T-helper 22 cell (primary cell): ENCODE results near the gene ITCH.
"Not testable (repeated sequence)": the region's sequence is repeated elsewhere in the genome, so short reads cannot be mapped to it uniquely, and the experiment has no call there.

Experiments
- DNase-seq: peaks from one replicate; pipeline ENCODE4 v3.0.0-alpha.2; 2020; ENCODE audit warnings: low read depth

Gene ITCH

DNA sequence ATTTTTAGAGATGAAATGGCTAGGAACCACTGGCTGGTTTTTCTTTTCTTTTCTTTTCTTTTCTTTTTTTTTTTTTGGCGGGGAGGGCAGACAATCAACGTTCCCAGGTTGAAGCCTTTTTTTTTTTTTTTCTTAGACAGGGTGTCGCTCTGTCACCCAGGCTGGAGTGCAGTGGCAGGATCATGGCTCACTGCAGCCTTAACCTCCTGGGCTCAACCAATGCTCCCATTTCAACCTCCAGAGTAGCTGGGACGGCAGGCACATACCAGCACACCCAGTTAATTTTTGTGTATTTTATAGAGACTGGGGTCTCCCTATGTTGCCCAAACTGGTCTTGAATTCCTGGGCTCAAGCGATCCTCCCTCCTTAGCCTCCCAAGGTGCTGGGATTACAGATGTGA is 18.8 kb upstream of the ITCH start:
- DNase-seq, result no peak

DNA sequence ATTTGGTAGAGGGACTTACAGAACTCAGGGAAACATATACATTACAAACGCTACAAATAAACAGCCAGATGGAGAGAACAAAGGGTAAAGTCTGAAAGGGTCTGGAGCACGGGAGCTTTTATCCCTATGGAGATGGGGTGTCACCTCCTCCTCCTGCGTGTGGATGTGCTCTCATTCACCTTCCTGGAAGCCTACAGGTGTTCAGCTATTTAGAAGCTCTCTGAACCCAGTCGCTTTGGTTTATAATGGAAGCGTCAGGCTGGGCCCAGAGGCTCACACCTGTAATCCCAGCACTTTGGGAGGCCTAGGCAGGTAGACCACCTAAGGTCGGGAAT is 17.7 kb upstream of the ITCH start:
- DNase-seq, result no peak

DNA sequence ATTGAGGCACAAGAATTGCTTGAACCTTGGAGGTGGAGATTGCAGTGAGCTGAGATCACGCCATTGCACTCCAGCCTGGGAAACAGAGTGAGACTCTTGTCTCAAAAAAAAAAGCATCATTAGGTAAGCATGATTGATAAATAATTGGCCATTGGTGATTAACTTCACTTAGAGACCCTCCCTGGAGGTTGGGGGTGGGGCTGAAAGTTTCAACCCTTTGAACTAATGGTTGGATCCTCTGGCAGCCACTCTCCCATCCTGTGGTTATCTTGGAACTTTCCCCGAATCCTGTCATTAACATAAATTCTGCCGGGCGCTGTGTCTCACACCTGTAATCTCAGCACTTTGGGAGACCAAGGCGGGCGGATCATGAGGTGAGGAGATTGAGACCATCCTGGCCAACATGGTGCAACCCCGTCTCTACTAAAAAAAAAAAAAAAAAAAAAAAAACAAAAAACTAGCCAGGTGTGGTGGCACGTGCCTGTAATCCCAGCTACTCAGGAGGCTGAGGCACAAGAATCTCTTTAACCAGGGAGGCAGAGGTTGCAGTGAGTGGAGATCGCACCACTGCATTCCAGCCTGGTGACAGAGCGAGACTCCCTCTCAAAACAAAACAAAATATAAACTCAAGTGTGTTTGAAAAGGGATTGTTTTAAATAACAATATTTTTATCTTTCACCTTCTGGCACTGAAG is 17.1 kb upstream of the ITCH start:
- DNase-seq, result not testable (repeated sequence)

DNA sequence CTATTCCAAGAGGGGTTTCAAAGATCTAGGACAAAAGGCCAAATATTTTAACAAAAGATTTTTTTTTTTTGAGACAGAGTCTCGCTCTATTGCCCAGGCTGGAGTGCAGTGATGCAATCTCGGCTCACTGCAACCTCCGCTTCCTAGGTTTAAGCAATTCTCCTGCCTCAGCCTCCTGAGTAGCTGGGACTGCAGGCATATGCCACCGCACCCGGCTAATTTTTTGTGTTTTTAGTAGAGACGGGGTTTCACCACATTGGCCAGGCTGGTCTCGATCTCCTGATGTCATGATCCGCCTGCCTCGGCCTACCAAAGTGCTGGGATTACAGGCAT is 16.6 kb upstream of the ITCH start:
- DNase-seq, result not testable (repeated sequence)

DNA sequence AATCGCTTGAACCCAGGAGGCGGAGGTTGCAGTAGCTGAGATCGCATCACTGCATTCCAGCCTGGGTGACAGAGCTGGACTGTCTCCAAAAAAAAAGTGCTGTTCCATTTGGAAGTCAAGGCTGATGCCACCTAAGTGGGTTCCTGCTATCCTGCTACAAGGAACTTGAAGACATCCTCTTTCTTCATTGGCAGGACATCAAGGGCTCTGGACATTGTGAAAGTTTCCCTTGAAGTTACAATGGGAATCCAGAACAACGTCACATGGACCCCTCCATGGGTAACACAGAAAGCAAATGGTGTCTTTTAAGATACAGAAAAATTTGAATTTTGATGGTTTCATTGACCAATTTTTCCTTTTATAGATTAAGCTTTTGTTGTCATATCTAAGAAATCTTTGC is 15.5 kb upstream of the ITCH start:
- DNase-seq, result no peak

DNA sequence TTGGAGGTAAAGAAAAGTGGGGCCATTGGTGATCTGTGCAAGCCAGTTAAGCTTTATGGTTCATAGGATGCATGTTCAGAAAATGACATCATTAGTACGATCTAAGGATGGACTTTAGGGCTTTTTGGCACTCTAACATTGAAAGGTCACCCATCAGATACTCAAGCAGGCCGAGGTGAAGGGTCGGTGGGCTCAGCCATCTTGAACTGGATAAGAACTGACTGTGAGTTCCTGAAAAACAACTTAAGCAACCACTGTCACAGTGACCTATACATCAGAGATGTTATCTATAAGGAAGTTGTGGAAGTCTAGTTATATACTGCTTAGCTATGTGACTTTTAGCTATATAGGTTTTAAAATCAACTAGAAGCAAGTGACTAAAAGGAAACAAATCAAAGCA is 13.0 kb upstream of the ITCH start:
- no peak for DNase-seq

DNA sequence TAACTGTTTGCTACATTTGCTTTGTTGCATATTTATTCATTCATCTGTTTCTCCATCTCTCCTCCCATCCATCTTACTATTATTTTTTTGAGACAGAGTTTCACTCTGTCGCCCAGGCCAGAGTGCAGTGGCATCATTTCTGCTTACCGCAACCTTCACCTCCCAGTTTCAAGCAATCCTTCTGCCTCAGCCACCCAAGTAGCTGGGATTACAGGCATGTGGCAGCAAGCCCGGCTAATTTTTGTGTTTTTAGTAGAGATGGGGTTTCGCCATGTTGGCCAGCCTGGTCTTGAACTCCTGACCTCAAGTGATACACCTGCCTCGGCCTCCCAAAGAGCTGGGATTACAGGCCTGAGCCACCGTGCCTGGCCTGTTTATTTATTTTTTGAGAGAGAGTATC is 9.6 kb upstream of the ITCH start:
- not testable (repeated sequence) for DNase-seq

DNA sequence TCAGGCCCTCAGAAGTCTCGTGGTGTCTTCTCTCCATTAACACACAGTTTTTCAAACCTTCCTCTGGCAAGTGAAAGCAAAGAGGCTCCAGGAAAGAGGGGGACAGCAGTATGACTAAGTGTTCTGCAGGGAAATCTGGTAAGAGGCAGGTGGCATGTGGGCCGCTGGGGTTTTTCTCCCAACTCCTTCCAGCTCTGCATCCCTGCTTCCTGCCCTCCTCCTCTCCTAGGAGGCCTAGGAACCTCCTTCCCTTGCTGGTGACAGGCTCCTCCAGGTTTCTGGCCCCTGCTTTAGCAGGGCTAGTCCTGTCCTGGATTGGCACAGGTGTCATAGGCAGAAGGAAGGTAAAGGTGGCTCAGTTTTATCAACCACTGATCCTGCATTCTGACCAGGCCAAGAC is 7.6 kb upstream of the ITCH start:
- no peak for DNase-seq

DNA sequence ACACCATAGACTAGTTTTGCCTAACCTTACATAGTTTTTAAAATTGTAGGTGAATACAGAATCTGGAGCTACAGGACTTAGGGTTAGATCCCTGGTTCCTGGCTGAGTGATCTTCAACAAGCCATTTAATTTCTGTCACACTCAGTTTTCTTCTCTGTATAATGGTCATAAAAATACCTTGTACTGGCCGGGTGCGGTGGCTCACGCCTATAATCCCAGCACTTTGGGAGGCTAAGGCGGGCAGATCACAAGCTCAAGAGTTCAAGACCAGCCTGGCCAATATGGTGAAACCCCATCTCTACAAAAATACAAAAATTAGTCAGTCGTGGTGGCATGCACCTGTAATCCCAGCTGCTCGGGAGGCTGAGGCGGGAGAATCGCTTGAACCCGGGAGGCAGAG is 3.3 kb upstream of the ITCH start:
- not testable (repeated sequence) for DNase-seq

DNA sequence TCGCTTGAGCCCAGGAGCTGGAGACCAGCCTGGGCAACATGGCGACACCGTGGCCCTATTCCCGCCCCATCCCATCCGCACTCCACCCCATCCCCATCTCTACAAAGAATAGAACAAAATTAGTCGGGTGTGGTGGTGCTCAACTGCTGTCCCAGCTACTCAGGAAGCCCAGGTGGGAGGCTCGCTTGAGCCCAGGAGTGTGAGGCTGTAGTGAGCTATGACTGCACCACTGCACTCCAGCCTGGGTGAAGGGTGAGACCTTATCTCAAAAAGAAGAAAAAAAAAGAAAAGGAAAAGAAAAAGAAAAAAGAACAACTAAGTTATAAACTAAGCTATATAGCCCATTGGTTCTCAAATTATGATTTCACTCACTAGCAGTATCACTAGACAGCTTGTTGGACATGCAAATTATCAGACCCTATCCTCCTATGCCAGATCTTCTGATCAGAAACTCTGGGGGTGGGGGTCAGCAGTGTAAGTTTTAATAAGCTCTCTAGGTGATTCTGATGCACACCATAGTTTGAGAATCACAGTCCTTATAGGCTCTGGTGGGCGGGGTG is 491 bp upstream of the ITCH start:
- no peak for DNase-seq

DNA sequence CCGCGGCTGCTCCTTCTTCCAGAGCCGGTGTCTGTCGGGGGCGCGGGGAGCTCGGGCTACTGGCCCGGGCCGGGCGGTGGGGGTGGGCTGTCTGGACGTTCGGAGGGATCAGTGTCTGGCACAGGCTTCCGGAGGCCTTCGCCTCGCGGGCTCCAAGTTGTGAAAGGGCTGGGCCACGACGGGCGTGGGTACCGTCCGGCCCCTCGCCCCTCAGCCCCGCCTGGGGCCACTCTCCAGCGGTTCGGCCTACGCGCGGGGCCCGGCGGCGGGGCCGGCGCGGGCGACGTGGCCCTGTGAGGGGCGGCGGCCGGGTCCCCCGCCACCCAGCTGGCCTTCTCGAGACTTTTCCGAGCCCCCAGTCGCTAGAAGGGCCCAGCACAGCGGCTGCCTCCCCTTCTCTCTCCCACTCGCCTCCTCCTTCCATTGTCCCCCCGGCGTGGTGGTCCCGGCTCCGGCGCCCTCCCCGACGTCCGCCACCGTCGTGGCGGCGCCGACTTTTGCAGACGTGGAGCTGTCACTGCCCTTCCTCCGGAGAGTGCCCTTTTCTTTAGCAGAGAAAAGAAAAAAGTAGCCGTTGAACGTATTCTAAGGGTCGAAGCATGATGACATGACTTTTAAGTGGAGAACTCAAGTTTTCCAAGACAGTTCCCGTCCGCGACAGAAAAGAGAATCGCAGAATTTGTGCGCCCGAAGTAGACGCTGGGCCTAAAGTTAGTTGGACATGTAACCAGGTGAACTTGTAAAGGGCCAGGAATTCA is 571 bp downstream of the ITCH start:
- no peak for DNase-seq

DNA sequence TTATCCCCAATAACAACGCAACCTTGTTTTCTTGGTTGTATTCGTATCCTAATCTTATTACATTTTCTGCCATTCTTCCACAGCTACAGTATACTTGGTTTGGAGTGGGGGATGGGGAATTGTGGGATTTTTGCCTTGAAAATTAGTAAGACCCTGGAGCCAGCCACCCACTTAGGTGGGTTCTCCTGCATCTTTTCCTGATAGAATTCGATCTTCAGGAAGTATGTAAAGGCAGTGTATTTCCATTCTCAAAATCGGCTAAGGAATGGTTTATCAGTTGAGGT is 1.1 kb downstream of the ITCH start:
- DNase-seq, result no peak

DNA sequence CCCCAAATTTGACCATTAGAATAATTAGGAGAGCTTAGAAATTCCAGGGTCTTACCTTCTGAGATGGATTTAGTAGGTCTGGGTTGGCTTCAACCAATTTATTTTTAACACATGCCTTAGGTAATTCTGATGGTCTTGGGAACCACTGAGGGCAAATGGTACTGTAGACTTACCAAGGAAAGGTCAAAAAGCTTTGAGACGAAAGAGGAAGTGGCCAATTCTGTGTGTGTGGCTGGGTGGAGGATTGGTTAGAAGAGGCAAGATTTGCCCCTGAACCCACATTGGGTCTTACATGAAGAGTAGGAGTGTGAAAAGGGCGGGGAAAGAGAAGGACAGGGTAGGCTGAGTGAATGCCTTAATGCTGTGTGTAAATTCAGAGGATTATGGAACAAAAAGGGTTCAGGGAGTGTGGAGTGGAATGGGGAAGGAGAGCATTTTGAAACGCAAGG is 2.7 kb downstream of the ITCH start:
- DNase-seq, result no peak

DNA sequence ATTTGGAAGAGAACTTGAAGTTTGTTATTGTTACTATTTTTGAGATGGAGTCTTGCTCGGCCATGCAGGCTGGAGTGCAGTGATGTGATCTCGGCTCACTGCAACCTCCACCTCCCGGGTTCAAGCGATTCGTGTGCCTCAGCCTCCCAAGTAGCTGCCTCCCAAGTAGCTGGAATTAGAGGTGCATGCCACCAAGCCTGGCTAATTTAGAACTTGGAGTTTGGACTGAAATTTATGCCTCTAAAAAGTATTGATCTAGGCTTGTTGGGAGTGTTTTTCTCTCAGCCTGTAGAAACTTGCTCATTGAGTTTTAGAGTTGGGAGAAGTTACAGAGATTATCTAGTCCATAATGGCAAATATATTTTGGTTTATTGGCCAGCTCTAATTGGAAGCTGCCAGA is 4.1 kb downstream of the ITCH start:
- no peak for DNase-seq

DNA sequence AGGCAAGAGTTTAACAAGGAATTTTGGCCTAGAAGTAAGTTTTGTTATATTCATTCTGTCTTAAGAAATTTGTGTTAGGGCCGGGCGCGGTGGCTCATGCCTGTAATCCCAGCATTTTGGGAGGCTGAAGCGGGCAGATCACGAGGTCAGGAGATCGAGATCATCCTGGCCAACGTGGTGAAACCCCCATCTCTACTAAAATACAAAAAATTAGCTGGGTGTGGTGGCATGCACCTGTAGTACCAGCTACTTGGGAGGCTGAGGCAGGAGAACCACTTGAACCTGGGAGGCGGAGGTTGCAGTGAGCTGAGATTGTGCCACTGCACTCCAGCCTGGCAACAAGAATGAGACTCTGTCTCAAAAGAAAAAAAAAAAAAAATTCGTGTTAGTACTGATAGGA is 4.8 kb downstream of the ITCH start:
- DNase-seq, result not testable (repeated sequence)

DNA sequence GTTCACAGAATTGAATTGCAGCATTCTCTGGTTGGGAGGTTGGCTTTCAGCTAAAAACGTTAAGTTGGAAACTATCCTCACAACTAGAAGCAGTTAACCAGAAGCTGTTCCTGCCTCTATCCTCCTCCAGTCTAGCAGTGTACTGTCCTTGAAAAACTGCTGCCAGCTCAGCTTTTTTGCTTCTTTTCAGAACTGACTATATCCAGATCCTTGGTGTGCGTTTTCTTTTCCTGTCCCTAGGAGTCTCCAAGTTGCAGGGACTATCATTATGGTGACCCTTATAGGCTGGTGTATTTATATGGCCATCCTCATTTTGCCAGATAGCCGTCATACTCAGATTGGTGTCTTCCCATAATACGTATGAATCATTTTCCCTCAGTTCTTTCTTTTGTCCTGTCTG is 5.5 kb downstream of the ITCH start:
- DNase-seq, result no peak

DNA sequence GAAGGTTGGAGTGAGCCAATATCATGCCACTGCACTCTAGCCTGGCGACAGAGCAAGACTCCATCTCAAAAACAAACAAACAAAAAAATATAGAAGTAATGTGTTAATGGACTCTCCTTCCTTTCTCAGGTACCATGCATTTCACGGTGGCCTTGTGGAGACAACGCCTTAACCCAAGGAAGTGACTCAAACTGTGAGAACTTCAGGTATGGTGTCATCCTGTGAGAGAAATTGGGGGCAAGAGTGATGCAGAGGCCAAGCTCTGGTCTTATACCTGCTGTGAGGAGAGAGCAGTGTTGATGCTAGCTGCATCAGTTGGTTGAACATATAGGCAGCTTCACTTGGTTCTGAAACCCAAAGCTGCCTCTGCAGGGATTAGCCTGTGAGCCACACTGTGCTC is 6.2 kb downstream of the ITCH start:
- DNase-seq, result no peak

DNA sequence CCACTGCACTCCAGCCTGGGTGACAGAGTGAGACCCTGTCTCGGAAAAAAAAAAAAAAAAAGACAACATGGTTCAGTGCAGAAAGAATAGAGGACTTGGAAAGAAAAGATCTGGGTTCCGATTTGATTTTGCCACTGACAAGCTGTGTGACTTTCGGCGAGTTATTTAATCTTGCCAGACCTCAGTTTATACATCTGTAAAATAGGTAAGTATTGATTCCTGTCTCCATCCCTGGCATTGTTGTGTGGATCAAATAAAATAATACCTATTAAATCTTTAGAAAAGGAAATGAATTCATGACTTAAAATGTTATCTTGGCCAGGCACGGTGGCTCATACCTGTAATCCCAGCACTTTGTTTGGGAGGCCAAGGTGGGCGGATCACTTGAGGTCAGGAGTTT is 7.0 kb downstream of the ITCH start:
- no peak for DNase-seq

DNA sequence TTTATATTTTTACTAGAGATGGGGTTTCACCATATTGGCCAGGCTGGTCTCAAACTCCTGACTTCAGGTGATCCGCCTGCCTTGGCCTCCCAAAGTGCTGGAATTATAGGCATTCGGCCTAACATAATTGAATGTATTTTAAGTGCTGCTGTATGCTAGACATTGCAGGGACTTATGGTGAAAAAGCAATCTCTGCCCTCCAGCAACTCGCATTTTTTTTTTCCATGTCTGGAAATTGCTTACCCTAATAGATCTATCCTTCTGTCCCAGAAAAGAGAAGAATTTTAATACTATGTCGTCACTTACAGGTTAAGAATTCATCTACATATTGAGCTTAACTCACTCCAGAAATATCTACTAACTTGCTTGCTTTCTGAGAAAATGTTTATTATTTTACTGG is 10.4 kb downstream of the ITCH start:
- no peak for DNase-seq

DNA sequence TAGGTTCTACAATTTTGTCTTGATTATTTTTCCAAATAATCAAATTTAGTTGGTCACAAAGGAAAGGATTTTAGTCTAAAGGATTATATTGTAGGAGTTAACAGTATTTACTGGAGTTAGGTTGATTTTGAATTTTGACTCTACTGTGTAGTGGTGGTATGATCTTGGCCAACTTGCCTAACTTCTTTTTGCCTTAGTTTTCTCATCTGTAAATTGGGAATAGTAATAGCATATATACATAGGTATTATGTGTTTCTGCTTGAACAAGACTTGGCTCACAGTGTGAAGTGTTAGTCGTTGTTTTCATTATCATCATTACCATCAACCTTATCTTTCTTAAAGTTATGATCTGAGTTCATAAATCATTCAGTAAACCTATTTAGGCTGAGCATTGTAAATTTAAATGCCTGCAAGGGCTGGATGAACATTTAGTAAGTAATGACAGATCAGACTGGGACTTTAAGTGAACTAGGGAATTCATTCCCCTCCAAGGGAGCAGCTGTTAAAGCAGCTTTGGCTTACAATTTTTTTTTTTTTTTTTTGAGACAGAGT is 11.2 kb downstream of the ITCH start:
- no peak for DNase-seq

DNA sequence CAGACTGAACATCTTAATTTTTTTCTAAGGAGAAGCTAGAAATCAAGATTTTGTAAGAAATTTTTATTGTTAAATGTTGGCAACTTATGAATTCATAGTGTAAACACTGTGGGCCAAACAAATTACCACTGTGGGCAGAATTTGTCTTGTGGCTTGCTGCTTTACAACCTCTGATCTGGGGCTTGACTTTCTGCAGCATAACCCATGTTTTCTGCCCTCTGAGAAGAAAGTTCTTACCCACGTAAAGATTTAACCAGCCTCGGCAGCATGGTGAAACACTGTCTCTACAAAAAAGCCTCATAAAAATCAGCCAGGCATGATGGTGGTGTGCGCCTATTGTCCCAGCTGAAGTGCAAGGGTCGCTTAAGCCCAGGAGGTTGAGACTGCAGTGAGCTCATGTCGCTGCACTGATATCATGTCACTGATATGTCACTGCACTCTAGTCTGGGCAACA is 12.9 kb downstream of the ITCH start:
- DNase-seq, result no peak

DNA sequence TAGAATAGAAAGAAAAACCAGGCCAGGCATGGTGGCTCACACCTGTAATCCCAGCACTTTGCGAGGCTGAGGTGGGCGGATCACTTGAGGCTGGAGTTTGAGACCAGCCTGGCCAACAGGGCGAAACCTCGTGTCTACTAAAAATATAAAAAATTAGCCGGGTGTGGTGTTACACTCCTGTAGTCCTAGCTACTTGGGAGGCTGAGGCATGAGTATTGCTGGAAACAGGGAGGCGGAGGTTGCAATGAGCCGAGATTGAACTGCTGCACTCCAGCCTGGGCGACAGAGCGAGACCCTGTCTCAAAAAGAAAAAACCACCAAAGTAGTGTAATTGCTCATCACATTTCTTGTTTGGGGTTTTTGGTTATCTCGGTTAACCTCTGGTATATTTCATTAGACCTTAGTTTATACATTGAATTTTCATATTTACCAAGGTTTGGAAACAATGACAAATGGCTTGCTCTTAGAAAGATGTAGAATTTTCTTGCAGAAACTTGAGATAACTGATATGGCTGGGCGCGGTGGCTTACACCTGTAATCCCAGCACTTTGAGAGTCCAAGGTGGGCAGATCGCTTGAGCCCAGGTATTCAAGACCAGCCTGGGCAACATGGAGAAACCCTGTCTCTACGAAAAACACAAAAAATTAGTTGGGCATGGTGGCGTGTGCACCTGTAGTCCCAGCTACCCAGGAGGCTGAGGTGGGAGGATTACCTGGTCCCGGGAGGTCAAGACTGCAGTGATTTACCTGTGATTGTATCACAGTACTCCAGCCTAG is 14.2 kb downstream of the ITCH start:
- DNase-seq, result no peak

DNA sequence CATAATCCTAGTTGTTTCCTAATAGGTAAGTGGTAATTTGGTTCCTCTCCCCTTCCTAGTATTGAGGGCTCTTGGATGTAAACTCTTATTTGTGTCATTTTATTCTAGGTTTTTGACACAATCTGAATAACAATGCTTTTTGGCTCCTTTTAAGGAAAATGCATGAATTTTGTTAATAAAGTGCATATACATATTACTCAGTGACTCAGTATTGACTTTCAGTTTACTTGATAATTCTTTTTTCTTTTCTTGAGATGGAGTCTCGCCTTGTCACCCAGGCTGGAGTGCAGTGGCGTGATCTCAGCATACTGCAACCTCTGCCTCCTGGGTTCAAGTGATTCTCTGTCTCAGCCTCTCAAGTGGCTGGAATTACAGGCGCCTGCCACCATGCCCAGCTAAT is 19.1 kb downstream of the ITCH start:
- no peak for DNase-seq
